ENCODE results near the gene DEPDC1B.
"Not testable (repeated sequence)": the region's sequence is repeated elsewhere in the genome, so short reads cannot be mapped to it uniquely, and the experiment has no call there.

The DEPDC1B gene

DNA sequence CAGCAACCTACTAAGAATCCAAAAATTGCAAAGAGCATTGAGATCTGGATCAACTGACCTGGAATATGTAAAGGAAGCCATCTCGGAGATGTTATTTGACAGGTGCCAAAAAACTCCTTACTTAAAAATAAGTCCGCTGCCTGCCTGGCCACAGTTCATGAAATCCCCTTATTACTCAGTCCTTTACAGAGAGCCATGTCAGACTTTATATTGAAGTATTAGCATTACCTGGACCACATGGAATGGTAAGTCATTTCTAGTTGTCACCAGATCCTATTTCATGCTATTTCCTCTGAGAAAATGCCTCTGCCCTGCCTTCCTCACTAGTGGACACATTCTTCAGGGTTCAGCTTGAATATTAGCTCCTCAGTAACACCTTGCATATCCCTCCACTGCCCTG, 115.7 kb downstream of the DEPDC1B start:
- no peak for DNase-seq (ENCODE audit: low read depth)

DNA sequence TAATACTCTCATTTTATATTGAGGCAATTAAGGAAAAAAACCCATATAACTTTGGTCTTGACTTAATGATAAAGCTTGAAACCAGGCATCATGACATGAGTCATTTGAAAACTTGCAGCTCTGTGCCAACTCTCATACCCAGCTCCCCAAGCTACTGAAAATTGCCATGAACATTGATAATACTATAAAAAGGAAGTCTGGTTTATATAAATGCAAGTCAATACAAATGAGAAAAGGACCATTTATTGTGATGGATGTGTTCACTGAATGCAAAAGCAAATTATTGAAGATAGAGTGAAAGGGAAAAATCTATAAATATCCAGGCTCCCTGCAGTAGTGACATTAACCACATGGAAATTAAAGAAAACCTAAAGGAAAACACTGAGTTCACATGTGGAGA, 116.3 kb downstream of the DEPDC1B start:
- no peak for DNase-seq (ENCODE audit: low read depth)

- DNase-seq (ENCODE audit: low read depth), result no peak
Measured at GRCh38 chr5:60578315-60578714, 121.7 kb downstream of the DEPDC1B start.

GRCh38 chr5:60577116-60577515, 122.8 kb downstream of the DEPDC1B start:
- DNase-seq (ENCODE audit: low read depth), result peak; percentile 49

DNA sequence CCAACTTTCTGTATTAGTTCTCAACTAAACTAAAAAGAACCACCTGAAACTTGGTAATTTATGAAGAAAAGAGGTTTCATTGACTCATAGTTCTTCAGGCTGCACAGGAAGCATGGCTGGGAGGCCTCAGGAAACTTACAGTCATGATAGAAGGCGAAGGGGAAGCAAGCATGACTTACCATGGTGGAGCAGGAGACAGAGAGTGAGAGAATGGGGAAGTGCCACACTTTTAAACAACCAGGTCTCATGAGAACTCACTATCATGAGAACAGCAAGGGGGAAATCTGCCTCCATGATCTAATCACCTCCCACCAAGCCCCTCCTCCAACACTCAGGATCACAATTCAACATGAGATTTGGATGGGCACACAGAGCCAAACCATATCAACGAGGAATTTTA, 123.5 kb downstream of the DEPDC1B start:
- DNase-seq (ENCODE audit: low read depth), result no peak

DNA sequence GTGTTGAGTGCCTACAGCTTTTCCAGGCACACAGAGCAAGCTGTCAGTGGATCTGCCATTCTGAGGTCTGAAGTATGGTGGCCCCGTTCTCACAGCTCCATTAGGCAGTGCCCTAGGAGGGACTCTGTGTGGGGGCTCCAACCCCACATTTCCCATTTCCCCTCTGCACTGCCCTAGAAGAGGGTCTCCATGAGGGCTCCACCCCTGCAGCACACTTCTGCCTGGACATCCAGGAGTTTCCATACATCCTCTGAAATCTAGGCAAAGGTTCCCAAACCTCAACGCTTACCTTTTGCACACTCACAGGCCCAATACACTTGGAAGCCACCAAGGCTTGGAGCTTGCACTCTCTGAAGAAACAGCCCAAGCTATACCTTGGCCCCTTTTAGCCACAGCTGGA, 131.3 kb downstream of the DEPDC1B start:
- no peak for DNase-seq (ENCODE audit: low read depth)

- DNase-seq (ENCODE audit: low read depth), result no peak
Measured at GRCh38 chr5:60563696-60564324, 136.2 kb downstream of the DEPDC1B start.

GRCh38 chr5:60553291-60553690, 146.7 kb downstream of the DEPDC1B start:
- DNase-seq (ENCODE audit: low read depth), result not testable (repeated sequence)

DNA sequence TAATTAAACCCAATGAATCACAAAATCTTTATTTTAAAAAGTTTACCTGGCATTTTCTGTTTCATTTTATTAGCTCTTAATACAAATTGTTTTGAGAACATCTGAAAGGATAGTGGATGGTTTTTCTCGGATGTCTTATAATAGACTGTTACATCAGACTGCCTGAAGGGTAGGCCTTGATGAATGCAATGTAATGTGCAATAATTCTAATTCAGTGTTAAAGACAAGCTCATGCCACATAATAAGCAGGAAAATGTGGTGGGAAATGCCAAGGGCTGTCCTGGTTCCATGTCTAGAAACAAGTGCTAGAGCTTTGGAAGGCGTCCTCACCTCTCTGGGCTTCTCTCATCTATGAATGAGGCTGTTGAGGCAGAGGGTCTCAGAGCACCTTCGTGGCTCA, 148.1 kb downstream of the DEPDC1B start:
- DNase-seq (ENCODE audit: low read depth), result no peak

DNA sequence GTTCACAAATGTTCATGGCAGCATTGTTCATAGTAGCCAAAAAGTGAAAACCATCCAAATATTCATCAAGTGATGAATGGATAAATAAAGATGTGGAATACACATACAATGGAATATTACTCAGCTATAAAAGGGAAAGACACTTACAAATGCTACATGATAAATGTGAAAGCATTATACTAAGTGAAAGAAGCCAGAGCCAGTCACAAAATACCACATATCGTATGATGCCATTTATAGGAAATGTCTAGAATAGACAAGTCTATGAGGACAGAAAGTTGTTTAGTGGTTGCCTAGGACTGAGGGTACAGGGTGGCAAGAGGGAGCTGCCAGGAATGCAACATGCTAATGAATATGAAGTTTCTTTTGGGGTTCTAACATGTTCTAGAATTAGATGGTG, 148.7 kb downstream of the DEPDC1B start:
- DNase-seq (ENCODE audit: low read depth), result no peak

DNA sequence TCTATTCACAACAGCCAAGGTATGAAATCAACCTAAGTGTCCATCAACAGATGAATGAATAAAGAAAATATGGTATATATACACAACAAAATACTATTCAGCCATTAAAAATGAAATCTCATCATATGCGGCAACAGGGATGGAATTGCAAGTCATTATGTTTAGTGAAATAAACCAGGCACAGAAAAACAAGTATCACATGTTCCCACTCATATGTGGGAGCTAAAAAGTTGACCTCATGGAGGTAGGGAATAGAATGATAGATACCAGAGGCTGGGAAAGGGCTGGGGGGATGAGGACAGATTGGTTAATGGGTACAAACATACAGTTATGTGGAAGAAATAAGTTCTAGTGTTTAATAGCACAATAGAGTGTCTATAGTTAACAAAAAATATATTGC, 149.7 kb downstream of the DEPDC1B start:
- DNase-seq (ENCODE audit: low read depth), result no peak

DNA sequence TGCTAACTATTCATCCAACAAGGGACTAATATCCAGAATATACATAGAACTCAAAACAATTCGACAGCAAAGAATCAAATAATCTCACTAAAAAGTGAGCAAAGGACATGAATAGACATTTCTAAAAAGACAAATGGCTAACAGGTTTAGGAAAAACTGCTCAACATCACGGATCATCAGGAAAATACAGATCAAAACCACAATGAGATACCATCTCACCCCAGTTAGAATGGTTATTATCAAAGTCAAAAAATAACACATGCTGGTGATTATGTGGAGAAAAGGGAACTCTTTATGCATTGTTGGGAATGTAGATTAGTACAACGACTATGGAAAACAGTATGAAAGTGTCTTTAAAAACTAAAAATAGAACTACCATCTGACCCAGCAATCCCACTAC, 150.1 kb downstream of the DEPDC1B start:
- DNase-seq (ENCODE audit: low read depth), result no peak
